H1 (cell line): Measurements from ENCODE around the gene PRXL2B.

Experiments used
- CHD2 ChIP-seq: IDR thresholded peaks from 2 replicates; pipeline ENCODE4 v1.6.1; 2012; ENCODE audit warnings: low read length, improper control_type of control experiment
- CTCF ChIP-seq, 3 experiments: IDR thresholded peaks; 1 replicate in 2 of 3; 2 replicates in 1 of 3; pipeline versions ENCODE4 v1.5.1 to v1.6.1; 2011; ENCODE audit warnings: low read length in 3 of 3, mild to moderate bottlenecking in 3 of 3, inconsistent platforms in 2 of 3, low read depth in 1 of 3, moderate library complexity in 1 of 3; ENCODE audit not compliant: insufficient read depth in 1 of 3; ENCODE audit errors: control extremely low read depth in 1 of 3
- EGR1 ChIP-seq: IDR thresholded peaks from 2 replicates; pipeline ENCODE4 v1.6.1; 2011; ENCODE audit warnings: low read depth, low read length, borderline replicate concordance
- EZH2 ChIP-seq: fragments of 200-600 bp; sonication (generic); IDR thresholded peaks from 2 replicates; pipeline ENCODE4 v1.7.1; 2012; ENCODE audit warnings: low read depth, mild to moderate bottlenecking, moderate library complexity, low read length, inconsistent platforms; ENCODE audit not compliant: severe bottlenecking
- HDAC2 ChIP-seq, 2 experiments: fragments of 300-600 bp in 1 of 2; sonication (generic) in 1 of 2; IDR thresholded peaks; 2 replicates each; pipeline ENCODE4 v1.6.1; 2011 to 2012; ENCODE audit warnings: low read depth in 2 of 2, low read length in 2 of 2, mild to moderate bottlenecking in 2 of 2, moderate library complexity in 2 of 2, borderline replicate concordance in 1 of 2, inconsistent platforms in 1 of 2
- PHF8 ChIP-seq: fragments of 200-600 bp; sonication (generic); conservative IDR thresholded peaks from 2 replicates; pipeline ENCODE4 v1.7.1; 2012; ENCODE audit warnings: low read depth, mild to moderate bottlenecking, inconsistent platforms, low read length, moderate library complexity
- POLR2A ChIP-seq, 2 experiments: IDR thresholded peaks; 1 replicate in 1 of 2; 2 replicates in 1 of 2; pipeline ENCODE4 v1.6.1; 2011; ENCODE audit warnings: low read depth in 2 of 2, low read length in 2 of 2, mild to moderate bottlenecking in 2 of 2; ENCODE audit errors: control extremely low read depth in 1 of 2
- POLR2AphosphoS5 ChIP-seq: IDR thresholded peaks from 2 replicates; pipeline ENCODE4 v1.6.1; 2011; ENCODE audit warnings: low read depth, low read length
- SAP30 ChIP-seq: fragments of 300-600 bp; sonication (generic); IDR thresholded peaks from 2 replicates; pipeline ENCODE4 v1.7.1; 2012; ENCODE audit warnings: low read length, moderate library complexity, mild to moderate bottlenecking, inconsistent platforms; ENCODE audit not compliant: insufficient read depth, insufficient replicate concordance
- TAF1 ChIP-seq: IDR thresholded peaks from 2 replicates; pipeline ENCODE4 v1.6.1; 2011; ENCODE audit warnings: mild to moderate bottlenecking, low read depth, low read length
- TCF12 ChIP-seq: IDR thresholded peaks from 2 replicates; pipeline ENCODE4 v1.6.1; 2011; ENCODE audit warnings: low read depth, mild to moderate bottlenecking, low read length
- YY1 ChIP-seq: IDR thresholded peaks from 2 replicates; pipeline ENCODE4 v1.6.1; 2011; ENCODE audit warnings: low read depth, mild to moderate bottlenecking, low read length

- TF ChIP-seq EZH2 (no peak), POLR2A (IDR thresholded peaks at IDR 0.05; ENCODE audit: control extremely low read depth in 1 of 2, low read depth in 2 of 2, low read length in 2 of 2) (no peak), HDAC2 (IDR thresholded peaks at IDR 0.05; ENCODE audit: borderline replicate concordance in 1 of 2, low read depth in 2 of 2, low read length in 2 of 2) (no peak), SAP30 (no peak), CHD2 (no peak), POLR2AphosphoS5 (no peak), CTCF (IDR thresholded peaks at IDR 0.05; ENCODE audit: control extremely low read depth in 1 of 3, insufficient read depth in 1 of 3, low read depth in 1 of 3, low read length in 3 of 3) (no peak), TAF1 (no peak), TCF12 (no peak), YY1 (no peak), EGR1 (no peak), PHF8 (no peak)
These were observed 28.8 kb upstream of the PRXL2B start for GRCh38 chr1:2557482-2558400.
